GM18861 (cell line): ENCODE data around the gene SMG6.
A peak's percentile ranks its signal among the peaks of the same experiment; 100 is the strongest.

Experiments
- ATAC-seq: cut with Tn5 transposase; IDR thresholded peaks from one replicate; pipeline ENCODE4 v1.9.1; 2021; ENCODE audit not compliant: unreplicated experiment

SMG6 gene

GRCh38 chr17:2053380-2054261, 250.0 kb downstream of the SMG6 start:
- ATAC-seq: no peak

- ATAC-seq: no peak
These were observed 251.5 kb downstream of the SMG6 start for GRCh38 chr17:2051933-2052559.

GRCh38 chr17:2051061-2051932, 252.3 kb downstream of the SMG6 start:
- ATAC-seq: no peak

- no peak for ATAC-seq
These were observed 253.1 kb downstream of the SMG6 start for GRCh38 chr17:2050300-2051060.

DNA sequence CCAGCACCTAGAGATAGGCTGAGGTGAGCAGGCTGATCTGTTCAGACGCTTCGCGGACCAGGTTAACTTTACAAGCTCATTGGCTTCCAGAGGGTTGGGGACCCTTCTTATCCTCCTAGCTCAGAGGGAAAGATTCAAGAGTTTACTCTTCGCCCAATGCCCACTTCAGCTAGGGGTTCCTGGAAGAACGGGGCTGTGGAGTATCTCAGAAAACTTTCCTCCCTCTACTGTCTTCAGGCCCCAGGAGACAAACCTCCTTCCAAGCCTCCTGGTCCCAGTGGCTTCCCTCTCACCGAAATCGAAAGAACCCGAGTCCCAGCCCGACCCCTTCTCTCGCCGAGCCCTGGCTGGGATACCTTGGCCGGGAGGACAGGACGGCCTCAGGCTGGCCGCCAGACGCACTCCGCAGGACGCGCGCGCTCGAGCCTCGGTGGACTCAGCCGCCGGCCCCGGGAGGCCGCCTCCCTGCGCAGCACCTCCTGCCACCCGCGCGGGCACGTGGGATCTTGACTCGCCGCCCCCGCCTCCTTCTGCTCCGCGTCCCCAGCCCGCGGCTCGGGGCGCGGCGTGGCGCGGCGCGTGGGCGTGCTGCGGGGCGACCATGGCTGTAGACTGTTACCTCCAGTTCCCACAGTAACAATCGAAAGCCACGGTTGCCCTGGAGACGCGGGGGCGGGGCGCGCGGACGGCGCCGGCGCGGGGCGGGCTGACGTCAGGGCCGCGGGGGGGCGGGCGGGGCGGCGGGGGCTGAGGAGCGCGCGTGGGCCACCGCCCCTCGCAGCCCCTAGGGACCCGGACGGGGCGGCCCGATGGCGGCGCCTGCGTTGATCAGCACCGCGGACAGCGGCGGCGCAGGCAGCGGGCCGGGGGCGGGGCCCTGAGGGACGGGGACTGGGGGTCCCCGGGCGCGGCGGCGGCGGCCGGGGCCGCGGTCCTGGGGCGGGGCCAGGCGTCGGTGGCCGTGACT, 254.0 kb downstream of the SMG6 start:
- ATAC-seq: no peak

DNA sequence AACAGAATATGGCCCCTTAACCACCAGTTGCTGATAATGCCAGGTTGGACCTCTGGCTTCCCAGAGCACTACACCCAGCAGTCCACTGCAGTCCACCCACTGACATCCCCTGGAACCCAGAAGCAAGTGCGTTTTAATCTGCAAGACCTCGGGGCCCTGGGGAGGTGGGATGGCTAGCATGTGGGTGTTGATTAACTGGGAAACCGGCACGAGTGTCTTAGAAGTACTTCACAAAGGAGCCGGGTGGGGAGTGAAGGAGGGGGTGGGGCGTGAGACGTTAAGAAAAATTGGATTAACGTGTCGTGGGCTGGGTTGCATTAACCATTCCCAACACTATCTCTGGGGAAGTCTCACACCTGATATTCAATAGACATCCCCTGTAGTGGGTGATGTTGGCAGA, 254.8 kb downstream of the SMG6 start:
- no peak for ATAC-seq

DNA sequence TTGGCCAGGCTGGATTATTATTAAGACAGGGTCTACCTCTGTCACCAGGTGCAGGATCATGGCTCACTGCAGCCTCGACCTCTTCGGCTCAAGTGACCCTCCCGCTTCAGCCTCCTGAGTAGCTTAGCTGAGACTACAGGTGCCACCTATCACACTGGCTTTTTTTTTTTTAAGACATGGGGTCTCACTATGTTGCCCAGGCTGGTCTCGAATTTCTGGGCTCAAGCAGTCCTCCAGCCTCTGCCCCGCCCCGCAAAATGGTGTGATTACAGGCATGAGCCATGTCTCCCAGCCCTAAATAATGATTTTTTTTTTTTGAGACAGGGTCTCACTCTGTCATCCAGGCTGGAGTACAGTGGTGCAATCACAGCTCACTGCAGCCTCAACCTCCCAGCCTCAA, 256.0 kb downstream of the SMG6 start:
- no peak for ATAC-seq

- ATAC-seq: no peak
These were observed 259.2 kb downstream of the SMG6 start for GRCh38 chr17:2044263-2044894.

DNA sequence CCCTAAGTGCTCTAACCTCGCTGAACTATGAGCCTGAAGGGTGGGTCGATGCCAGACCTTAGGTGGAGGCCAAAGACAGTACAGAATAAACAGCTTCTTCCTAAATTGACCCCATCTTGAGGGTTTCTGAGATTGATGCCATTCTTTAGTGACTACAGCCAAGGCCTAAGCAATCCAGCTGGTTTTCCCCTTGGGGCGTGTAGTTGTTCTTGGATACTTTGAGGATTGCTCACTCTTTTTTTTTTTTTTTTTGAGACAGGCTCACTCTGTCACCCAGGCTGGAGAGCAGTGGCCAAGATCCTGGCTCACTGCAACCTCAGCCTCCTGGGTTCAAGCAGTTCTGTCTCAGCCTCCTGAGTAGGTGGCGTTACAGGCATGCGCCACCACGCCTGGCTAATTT, 259.8 kb downstream of the SMG6 start:
- no peak for ATAC-seq

DNA sequence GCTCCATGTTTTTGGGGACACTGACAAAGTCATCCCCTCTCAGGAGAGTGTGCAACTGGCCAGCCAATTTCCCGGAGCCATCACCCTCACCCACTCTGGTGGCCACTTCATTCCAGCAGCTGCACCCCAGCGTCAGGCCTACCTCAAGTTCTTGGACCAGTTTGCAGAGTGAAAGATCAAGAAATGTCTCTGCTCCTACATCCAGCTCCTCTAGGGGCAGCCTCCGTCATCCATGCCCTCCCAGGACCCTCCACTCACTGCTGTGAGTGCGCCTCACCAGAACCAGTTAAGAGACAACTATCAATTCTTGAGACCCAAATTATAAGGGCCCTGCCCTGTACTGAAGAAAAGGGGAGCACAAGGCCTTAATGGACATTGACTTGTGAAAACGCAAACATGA, 260.7 kb downstream of the SMG6 start:
- no peak for ATAC-seq

DNA sequence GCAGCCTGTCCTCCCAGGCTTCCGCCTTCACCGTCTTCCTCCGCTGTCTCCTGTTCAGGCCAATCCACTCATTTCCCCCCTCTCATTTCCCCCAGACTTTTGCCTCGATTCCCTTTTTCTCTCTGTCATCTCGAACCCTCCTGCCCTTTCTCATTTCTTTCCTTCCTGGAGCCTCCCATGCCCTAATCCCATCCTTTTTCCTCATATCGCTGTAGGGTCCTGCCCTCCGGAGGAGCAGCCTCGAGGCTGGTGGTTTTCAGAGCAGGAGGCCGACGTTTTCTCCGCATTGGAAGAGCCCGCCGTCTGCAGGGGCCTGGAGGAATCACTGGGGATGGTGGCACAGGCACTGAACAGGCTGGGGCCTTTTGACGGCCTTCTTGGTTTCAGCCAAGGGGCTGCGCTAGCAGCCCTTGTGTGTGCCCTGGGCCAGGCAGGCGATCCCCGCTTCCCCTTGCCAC, 261.2 kb downstream of the SMG6 start:
- no peak for ATAC-seq

DNA sequence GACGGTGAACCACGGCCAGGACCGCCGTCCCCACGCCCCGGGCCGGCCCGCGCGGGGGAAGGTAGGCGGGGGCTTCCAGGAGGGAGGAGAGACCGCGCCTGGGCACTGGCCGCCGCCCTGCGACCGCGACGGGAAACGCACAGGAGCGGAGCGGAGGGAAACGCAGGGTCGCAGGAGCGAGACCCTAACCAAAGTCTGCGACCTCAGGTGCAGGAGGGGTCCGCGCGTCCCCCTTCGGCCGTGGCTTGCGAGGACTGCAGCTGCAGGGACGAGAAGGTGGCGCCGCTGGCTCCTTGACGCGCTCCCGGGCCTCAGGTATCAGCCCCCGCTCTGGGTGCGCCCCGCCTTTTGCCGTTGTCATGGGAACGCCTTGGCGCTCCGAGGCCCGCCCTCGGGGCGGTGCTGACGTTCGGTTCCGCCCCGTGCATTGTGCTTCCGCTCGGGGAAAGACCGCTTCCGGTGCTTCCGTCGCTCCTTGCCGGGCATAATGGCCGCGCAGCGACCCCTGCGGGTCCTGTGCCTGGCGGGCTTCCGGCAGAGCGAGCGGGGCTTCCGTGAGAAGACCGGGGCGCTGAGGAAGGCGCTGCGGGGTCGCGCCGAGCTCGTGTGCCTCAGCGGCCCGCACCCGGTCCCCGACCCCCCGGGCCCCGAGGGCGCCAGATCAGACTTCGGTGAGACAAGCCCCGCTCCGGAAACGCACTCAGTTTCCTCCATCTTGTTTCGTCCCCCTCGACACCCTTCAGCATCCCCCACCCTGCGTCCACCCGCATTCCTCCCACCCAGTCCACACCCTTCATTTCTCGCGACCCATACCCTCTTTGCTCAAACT, 261.8 kb downstream of the SMG6 start, which contains the start of gene OVCA2:
Gene OVCA2 (plus strand): TSS at position 462 of the 829 bp plus-strand sequence. CDS start 26 bp downstream, at position 488.
- peak; percentile 84 for ATAC-seq

DNA sequence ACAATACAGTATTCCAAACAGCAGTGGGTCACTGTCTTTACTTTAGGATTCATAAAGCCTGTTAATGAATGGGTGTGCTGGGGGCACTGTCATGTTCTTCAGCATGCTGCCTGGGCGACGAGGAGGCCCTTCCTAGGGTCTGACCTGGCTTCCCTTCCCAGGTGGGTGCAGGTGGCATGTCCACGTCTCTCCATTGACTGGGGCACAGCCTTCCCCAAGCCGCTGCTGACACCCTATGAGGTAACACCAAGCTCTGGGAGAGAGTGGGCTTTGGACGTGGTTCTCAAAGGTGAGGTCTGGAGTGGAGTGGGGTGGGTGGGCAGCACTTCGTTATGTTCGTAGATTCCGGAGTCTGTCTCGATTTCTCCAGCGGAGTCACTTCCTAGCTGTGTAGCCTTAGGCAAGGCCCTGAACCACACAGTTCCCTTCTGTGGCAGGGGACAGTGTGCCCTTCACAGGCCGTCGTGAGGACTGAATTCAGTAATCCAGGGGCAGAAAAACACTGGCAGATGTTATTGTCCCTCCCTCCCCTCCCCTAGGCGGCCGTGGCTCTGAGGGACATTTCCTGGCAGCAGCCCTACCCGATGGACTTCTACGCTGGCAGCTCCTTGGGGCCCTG, 262.5 kb downstream of the SMG6 start:
- no peak for ATAC-seq

DNA sequence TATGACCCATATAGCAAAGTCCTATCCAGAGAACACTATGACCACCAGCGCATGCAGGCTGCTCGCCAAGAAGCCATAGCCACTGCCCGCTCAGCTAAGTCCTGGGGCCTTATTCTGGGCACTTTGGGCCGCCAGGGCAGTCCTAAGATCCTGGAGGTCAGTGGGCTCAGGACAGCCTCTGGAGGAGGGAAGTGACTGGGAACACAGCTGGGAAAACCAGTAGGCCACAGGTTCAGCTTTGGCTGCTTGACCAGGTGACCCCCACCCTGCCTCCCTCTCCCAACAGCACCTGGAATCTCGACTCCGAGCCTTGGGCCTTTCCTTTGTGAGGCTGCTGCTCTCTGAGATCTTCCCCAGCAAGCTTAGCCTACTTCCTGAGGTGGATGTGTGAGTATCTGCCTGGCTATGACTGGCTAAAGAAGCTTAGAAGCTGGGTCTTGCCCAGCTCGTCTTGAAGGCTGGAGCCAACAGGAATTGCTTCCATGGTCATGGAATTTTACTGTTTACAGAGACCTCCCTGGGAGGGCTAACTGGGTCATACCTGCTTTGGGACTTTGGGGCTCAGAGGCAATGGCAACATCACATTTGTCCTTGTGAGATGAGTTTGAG, 263.3 kb downstream of the SMG6 start:
- no peak for ATAC-seq

DNA sequence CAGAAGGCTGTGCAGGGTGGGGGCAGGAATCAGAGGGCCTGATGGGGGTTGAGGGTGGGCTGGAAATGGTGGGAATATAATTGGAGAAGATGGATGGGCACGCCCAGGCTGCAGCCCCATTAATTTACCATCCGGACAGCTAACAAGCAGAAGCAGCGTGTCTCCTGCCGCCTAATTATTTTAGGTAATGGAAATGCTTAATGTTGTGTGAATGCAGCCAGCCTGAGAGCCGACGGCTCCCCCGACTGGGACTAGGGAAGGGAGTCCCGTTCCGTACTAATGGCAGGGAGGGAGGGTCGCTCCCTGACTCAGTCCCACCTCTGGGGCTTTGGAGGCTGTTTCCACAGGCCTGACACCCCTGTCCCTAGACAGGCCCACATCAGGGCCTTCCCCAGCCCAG, 266.4 kb downstream of the SMG6 start:
- no peak for ATAC-seq

DNA sequence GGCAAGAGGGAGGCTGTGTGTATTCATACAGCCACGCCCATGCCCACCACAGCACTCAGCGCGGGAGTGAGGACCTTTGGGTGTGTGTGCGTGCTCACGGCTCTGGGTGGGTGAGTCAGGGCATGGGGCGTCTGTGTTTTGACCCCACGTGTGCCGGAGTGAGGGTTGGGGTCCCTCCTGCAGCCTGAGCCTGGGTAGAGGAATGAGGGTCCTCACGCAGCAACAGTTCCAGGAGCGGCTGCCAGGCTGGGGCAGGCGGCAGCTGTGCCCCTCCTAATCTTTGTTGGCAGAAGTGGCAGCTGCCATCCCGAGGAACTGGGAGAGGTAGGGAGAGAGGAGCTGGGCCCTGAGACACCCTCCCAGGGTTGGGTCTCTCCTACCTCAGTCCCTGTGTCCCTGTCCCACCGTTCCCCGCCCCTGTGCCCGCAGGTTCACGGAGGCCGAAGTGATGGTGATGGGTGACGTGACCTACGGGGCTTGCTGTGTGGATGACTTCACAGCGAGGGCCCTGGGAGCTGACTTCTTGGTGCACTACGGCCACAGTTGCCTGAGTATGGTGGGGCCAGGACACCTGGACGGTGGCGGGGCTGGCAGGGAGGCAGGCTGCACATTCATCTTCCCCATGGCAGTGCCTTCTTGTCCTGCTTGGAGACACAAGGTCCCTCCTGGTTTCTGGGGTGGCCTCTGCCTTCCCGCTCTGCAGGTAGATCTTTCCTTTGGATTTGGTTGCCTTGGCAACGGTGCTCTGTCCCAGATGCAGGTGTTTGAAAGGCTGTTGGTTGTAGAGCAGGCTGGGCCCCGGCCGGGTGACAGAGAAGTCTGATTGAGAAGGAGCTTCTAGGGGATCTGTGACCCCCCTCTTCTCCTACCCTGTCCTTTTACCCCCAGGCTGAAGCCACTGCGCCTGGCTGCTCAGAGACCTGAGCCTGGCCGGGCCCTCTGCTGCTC, 267.8 kb downstream of the SMG6 start:
- no peak for ATAC-seq
